Fibroblast of skin of abdomen (primary cell): ENCODE results near the gene ZNF646.
"Not testable (repeated sequence)": the region's sequence is repeated elsewhere in the genome, so short reads cannot be mapped to it uniquely, and the experiment has no call there.

ENCODE experiments used
- DNase-seq: peaks from one replicate; pipeline ENCODE4 v3.0.0-alpha.2; 2013

The ZNF646 gene

GRCh38 chr16:31083981-31084380 is 9.8 kb downstream of the ZNF646 start:
- DNase-seq, result no peak

DNA sequence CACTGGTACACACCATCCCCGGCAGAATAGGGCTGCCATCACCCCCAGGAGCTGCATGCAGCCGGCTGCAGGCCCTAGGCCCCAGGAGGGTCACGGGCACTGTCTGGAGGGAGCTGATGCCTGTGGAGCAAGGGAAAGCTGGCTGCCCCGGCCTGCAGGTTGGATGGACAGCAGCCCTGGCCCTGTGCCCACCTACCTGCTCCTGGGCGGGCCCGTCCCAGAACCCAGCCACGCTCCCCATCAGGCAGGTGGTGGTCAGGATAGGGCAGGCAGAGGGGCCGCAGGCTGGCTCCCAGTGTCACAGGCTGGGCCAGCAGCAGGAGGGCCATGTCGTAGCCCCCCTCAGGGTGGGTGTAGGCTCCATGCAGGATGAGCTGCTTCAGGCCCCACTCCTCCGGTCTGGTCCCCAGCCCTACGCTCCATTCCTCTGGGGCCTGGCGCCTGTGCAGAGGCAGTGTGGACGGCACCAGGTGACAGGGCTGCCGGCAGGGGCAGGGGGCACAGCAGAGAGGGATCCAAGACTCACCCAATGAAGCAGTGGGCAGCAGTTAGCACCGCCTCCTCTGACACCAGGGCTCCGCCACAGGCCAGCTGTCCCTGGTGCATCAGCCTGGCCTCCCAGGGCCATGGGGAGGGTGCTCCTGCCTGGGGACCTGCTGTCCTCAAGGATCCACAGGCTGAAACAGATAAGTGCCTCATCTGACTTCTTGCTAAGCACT is 10.5 kb downstream of the ZNF646 start:
- no peak for DNase-seq

- DNase-seq, result no peak
These were observed 11.2 kb downstream of the ZNF646 start for GRCh38 chr16:31085411-31085810.

- no peak for DNase-seq
These were observed 11.8 kb downstream of the ZNF646 start for GRCh38 chr16:31085873-31086628.

- no peak for DNase-seq
These were observed 12.3 kb downstream of the ZNF646 start for GRCh38 chr16:31086629-31086906.

DNA sequence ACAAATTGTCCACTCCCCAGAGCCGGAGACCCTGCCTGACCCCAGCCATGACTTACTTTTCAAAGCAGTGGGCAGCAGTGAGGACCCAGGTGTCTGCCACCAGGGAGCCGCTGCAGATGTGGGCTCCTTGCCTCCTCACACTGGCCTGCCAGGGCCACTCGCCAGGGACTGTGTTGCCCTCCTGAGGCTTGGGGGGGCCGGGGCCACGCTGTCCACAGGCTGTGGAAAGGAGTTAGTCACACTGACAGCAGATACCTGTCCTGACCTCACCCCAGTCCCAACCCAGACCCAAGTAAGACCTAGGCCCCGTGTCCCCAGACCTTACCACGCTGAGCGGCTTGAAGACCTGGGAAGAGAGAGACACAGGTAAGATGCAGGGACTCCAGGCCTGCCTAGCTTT is 13.3 kb downstream of the ZNF646 start:
- no peak for DNase-seq

- no peak for DNase-seq
These were observed 13.7 kb downstream of the ZNF646 start for GRCh38 chr16:31087971-31088370.

DNA sequence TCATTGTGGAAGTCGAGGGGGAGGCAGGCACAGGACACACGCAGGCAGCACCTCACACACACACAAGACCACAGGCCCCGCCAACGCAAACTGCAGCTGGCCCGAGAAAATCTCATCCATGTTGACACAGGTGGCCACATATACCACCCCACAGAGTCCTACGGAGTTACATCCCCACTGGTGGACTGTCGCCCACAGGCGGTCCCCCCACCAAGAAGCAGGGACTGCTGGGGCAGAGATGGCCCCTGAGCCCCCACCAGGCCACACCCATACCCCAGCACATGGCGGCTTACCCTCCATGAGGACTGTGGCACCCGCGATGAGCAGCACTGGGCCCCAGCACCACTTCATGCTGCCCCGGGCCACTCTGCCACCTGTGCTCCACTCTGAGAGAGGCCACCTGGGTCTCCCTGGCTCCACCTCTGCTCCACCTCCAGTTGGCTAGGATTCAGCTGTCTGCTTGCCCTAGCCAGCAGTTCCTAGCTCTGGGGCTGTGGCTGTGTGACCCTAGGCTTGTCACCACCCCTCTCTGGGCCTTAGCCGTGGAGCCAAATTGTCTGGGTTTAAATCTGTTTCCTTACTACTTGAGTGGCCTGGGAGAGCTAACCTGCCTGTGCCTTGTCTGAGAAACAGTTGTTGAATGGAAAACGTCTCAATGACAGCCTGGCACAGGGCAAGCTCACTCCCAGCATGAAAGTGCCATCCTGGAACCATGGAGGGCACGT is 14.4 kb downstream of the ZNF646 start, which contains the start of gene PRSS53:
Gene PRSS53, minus strand, starts transcription at position 485 of the 725 bp plus-strand sequence. Its CDS starts 134 bp downstream, at position 351.
- DNase-seq, result no peak

GRCh38 chr16:31089199-31089598 is 15.0 kb downstream of the ZNF646 start:
- DNase-seq, result no peak

GRCh38 chr16:31090540-31090939 is 16.3 kb downstream of the ZNF646 start:
- peak; percentile 20 for DNase-seq

DNA sequence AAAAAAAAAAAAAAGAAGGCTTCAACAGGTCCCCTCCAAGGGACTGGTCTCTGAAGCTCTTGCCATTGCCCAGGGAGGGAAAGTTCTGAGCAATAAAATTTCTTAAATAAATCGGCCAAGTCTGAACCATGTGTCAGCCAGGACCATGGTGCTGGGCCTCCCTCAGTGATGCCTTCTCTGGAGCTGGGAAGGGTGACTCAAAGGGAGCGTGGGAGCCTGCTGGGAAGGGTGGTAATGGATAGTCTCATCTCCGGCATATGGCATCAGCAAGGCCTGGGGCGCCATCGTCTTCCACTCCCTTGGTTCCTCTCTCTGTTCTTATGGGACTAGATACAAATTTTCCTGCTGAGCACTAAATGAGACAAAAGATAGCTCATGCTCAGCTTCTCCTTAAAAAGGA is 18.1 kb downstream of the ZNF646 start:
- DNase-seq, result no peak

DNA sequence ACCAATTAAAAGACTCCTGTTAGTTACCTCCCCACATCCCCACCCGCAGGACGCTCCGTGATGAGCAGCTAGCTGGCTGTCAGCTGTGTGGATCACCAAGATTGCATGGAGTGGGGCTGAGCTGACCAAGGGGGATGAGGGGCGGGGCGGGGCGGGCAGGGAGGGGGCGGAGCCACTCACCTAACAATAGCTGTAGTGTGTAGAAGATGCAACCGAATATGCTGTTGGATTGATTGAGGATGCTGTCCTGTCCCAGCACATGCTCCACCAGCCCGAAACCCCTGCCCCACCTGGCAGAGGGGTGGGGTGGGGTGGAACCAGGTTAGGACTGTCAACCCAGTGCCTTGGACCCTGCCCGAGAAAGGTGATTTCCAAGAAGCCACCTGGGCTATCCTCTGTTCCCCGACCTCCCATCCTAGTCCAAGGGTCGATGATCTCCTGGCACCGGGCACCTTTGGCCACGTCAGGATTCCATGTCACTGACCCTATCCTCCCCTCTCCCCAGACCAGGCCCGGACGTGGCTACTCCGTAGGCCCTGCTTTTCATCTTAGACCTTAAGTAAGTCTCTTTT is 19.0 kb downstream of the ZNF646 start:
- peak; percentile 47 for DNase-seq

DNA sequence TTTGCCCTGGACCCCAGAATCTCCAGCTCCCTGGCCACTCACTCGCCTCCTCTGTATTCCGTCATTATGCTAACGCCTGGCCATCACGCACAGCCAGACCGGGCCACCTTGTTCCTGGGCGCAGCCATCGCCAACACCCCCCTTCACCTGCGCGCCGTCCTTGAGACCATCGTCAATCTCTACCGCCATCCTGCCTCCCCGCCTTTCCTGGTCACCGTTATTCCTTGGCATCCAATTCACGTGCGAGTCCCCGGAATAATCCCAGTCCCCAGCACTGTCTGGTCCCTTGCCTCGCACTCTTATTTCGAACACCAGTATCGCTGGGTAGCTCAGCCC is 19.8 kb downstream of the ZNF646 start:
- no peak for DNase-seq

GRCh38 chr16:31094424-31095120 is 20.4 kb downstream of the ZNF646 start, which contains the start of gene VKORC1:
Gene VKORC1 (minus strand): TSS chr16:31094797. CDS start chr16:31094729, 68 bp downstream.
- peak; percentile 97 for DNase-seq

- no peak for DNase-seq
These were observed 25.8 kb downstream of the ZNF646 start for GRCh38 chr16:31099860-31100638.

- not testable (repeated sequence) for DNase-seq
These were observed 26.8 kb downstream of the ZNF646 start for GRCh38 chr16:31100876-31101641.

DNA sequence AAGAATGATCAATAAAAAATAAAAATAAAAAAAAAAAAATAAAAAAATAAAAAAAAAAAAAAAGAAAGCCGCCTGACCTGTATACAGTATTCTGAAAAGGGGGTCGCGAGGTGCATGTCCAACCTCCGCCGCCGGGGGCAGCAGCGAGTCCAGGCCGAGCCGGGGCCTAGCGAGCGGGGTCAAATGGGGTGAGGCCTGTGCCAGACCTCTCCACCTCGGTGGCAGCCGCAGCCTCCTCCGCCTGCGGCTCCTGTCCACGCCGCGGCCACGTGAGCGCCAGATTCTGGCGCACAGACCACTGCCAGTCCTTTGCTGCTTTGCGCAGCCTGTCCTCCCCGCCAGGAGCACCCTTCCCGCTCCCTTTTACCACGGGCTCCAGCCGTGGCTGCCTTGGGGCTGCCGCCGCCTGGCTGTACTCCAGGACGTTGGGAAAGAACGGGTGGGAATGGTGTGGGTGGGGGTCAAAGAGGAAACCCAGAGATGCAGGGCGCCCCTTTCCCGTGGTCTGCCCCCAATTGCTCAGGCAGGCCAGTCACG is 31.5 kb downstream of the ZNF646 start:
- peak; percentile 59 for DNase-seq

GRCh38 chr16:31106509-31107464 is 32.6 kb downstream of the ZNF646 start:
- DNase-seq, result no peak

DNA sequence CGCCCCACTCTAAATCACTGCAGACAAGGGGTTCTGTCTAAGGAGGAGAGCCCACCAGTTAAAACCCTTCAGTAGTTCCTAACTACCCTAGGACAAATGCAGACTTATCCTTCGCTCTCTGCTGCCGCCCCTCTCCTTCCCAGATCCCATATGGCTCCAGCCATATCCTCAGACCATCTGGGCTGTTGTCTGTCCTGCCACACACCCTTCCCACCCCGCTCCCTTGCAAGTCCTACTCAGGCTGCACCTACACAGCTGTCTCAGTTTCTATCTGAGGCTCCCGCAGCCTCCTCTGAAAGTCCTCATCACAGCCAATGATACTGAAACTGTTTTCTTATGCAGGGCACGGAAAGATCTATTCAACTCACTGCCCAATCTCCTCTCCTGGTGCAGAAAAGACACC is 33.2 kb downstream of the ZNF646 start:
- no peak for DNase-seq
